ENCODE measurements around the gene FAF1. TPM values are rescaled to one million over a fixed set of nuclear protein-coding genes. Genes with fewer than 3 reads are reported as not detected.

The FAF1 gene
- polyA plus RNA-seq, 1 of the 3 experiments (the other 2 are of a cell fraction), result 8.7 TPM

GRCh38 chr1:50968158-50968820, 8.2 kb upstream of the FAF1 start (continued):
- TF ChIP-seq CTCF (IDR thresholded peaks at IDR 0.05), result peak; percentile 45; the same call in 1 of the 2 replicates
- no peak for TF ChIP-seq MEF2A (IDR thresholded peaks at IDR 0.05; ENCODE audit: borderline replicate concordance, low read depth)
- no peak for TF ChIP-seq FOSL2 (IDR thresholded peaks at IDR 0.05; ENCODE audit: borderline replicate concordance, low read depth)
- peak; percentile 20; the same call in 1 of the 2 replicates for TF ChIP-seq SMC3 (IDR thresholded peaks at IDR 0.05; ENCODE audit: low read depth, low read length)
- TF ChIP-seq POLR2AphosphoS5 (IDR thresholded peaks at IDR 0.05; ENCODE audit: low read depth, low read length), result peak; percentile 78
- TF ChIP-seq RAD21 (IDR thresholded peaks at IDR 0.05; ENCODE audit: low read length), result peak; percentile 35
- TF ChIP-seq CHD2 (IDR thresholded peaks at IDR 0.05; ENCODE audit: low read length, partially characterized antibody), result no peak
- TF ChIP-seq FOXM1 (IDR thresholded peaks at IDR 0.05; ENCODE audit: low read depth), result peak; percentile 95
- peak; percentile 23 for TF ChIP-seq TCF12 (IDR thresholded peaks at IDR 0.05)
- TF ChIP-seq JUND (IDR thresholded peaks at IDR 0.05), result no peak
- TF ChIP-seq EZH2phosphoT487 (IDR thresholded peaks at IDR 0.05; ENCODE audit: borderline replicate concordance, low read depth), result no peak
- TF ChIP-seq ELF1 (IDR thresholded peaks at IDR 0.05), result no peak
- peak; percentile 40; the same call in 1 of the 2 replicates for TF ChIP-seq YY1 (IDR thresholded peaks at IDR 0.05; ENCODE audit: low read depth)
- no peak for TF ChIP-seq TEAD4 (IDR thresholded peaks at IDR 0.05; ENCODE audit: borderline replicate concordance, insufficient read depth)
- TF ChIP-seq IRF3 (IDR thresholded peaks at IDR 0.05; ENCODE audit: low read depth, low read length), result no peak
- peak; percentile 59 for TF ChIP-seq TAF1 (IDR thresholded peaks at IDR 0.05; ENCODE audit: borderline replicate concordance, low read depth, low read length)
- TF ChIP-seq NFIC (IDR thresholded peaks at IDR 0.05; ENCODE audit: borderline replicate concordance), result no peak
- TF ChIP-seq NRF1 (IDR thresholded peaks at IDR 0.05; ENCODE audit: low read depth, low read length), result 0 out of 2 replicates have a peak, but pooled peaks have one; percentile 10
- no peak for TF ChIP-seq FOXJ3 (CRISPR knock-in tag; IDR thresholded peaks at IDR 0.05)
- no peak; the same call in 1 of the 2 replicates for TF ChIP-seq ZBTB33 (IDR thresholded peaks at IDR 0.05; ENCODE audit: borderline replicate concordance, low read depth)
- TF ChIP-seq REST (IDR thresholded peaks at IDR 0.05; ENCODE audit: low read depth, low read length), result no peak
- TF ChIP-seq GATA2 (CRISPR knock-in tag; IDR thresholded peaks at IDR 0.05), result no peak
